ENCODE measurements around the gene PHC2.

DNA sequence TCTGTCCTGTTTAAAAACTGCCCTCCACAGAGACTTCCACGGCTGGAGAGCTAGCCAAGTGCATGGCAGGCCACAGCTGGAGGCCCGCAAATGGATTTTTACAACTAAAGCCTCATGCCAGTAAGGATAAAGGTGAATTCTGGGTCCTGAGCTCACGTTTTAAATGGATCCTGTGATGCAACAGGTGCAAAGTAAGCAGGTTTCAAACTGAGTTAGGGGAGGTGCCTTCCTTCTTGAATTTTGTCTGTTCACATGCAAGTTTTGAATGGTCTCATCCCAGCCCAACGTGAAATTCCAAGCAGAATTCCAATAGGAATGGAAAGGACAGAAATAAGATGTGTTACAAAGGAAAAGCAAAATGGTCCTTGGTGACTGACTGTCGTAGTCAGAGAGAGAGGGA is 73.8 kb downstream of the PHC2 start:
- TF ChIP-seq POLR2A (IDR thresholded peaks at IDR 0.05) = no peak
- TF ChIP-seq, protein P1, sequence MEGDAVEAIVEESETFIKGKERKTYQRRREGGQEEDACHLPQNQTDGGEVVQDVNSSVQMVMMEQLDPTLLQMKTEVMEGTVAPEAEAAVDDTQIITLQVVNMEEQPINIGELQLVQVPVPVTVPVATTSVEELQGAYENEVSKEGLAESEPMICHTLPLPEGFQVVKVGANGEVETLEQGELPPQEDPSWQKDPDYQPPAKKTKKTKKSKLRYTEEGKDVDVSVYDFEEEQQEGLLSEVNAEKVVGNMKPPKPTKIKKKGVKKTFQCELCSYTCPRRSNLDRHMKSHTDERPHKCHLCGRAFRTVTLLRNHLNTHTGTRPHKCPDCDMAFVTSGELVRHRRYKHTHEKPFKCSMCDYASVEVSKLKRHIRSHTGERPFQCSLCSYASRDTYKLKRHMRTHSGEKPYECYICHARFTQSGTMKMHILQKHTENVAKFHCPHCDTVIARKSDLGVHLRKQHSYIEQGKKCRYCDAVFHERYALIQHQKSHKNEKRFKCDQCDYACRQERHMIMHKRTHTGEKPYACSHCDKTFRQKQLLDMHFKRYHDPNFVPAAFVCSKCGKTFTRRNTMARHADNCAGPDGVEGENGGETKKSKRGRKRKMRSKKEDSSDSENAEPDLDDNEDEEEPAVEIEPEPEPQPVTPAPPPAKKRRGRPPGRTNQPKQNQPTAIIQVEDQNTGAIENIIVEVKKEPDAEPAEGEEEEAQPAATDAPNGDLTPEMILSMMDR (IDR thresholded peaks at IDR 0.05) = no peak
- TF ChIP-seq EP300 (IDR thresholded peaks at IDR 0.05; ENCODE audit: low read depth) = no peak
